H9 (cell line): ENCODE measurements around the gene LLGL2. TPM values are rescaled to one million over a fixed set of nuclear protein-coding genes. Genes with fewer than 3 reads are reported as not detected.

Experiments used
- DNase-seq: peaks from one replicate; pipeline ENCODE4 v3.0.0-alpha.2; 2017
- H2AFZ ChIP-seq: one replicate; pipeline ENCODE4 v1.6.1; 2013; ENCODE audit warnings: mild to moderate bottlenecking, low read length, control low read depth, moderate library complexity
- H2AK5ac ChIP-seq: 2 replicates; pipeline ENCODE4 v1.6.1; 2013; ENCODE audit warnings: low read length, control low read depth, mixed read lengths; ENCODE audit not compliant: insufficient read length
- H2BK120ac ChIP-seq: one replicate; pipeline ENCODE4 v1.6.1; 2013; ENCODE audit warnings: low read depth, mild to moderate bottlenecking, low read length, control low read depth, inconsistent platforms; ENCODE audit not compliant: poor library complexity, severe bottlenecking
- H2BK12ac ChIP-seq: 2 replicates; pipeline ENCODE4 v1.6.1; 2013; ENCODE audit warnings: low read length, control low read depth, mixed read lengths, low read depth; ENCODE audit not compliant: insufficient read length
- H2BK15ac ChIP-seq: 2 replicates; pipeline ENCODE4 v1.6.1; 2013; ENCODE audit warnings: low read depth, low read length, control low read depth
- H2BK20ac ChIP-seq: one replicate; pipeline ENCODE4 v1.6.1; 2013; ENCODE audit warnings: low read depth, mild to moderate bottlenecking, low read length, control low read depth, inconsistent platforms; ENCODE audit not compliant: poor library complexity, severe bottlenecking
- H2BK5ac ChIP-seq: 2 replicates; pipeline ENCODE4 v1.6.1; 2013; ENCODE audit warnings: low read length, control low read depth, mixed read lengths; ENCODE audit not compliant: insufficient read length
- H3K14ac ChIP-seq: 2 replicates; pipeline ENCODE4 v1.6.1; 2013; ENCODE audit warnings: low read length, control low read depth; ENCODE audit not compliant: insufficient read depth
- H3K18ac ChIP-seq: 2 replicates; pipeline ENCODE4 v1.6.1; 2013; ENCODE audit warnings: low read depth, mild to moderate bottlenecking, mixed read lengths, low read length, control low read depth; ENCODE audit not compliant: insufficient read length
- H3K23ac ChIP-seq: 2 replicates; pipeline ENCODE4 v1.6.1; 2013; ENCODE audit warnings: low read length, control low read depth, mixed read lengths, low read depth; ENCODE audit not compliant: insufficient read length
- H3K23me2 ChIP-seq: 2 replicates; pipeline ENCODE4 v1.6.1; 2013; ENCODE audit warnings: low read depth, mild to moderate bottlenecking, mixed read lengths, low read length, control low read depth; ENCODE audit not compliant: insufficient read length, poor library complexity, severe bottlenecking
- H3K27ac ChIP-seq: 2 replicates; pipeline ENCODE4 v1.5.1; 2013; ENCODE audit warnings: low read length, control low read depth, mixed read lengths, low read depth; ENCODE audit not compliant: insufficient read length
- H3K27me3 ChIP-seq: 2 replicates; pipeline ENCODE4 v1.6.1; 2013; ENCODE audit warnings: low read length, control low read depth, inconsistent platforms; ENCODE audit not compliant: insufficient read depth
- H3K4ac ChIP-seq: 2 replicates; pipeline ENCODE4 v1.6.1; 2013; ENCODE audit warnings: low read depth, mild to moderate bottlenecking, control low read depth, inconsistent platforms, low read length, moderate library complexity
- H3K4me1 ChIP-seq: 2 replicates; pipeline ENCODE4 v1.6.1; 2013; ENCODE audit warnings: low read length, control low read depth, inconsistent platforms; ENCODE audit not compliant: insufficient read depth
- H3K4me2 ChIP-seq: 2 replicates; pipeline ENCODE4 v1.6.1; 2013; ENCODE audit warnings: low read length, control low read depth, mixed read lengths; ENCODE audit not compliant: insufficient read length, insufficient read depth
- H3K56ac ChIP-seq: 2 replicates; pipeline ENCODE4 v1.6.1; 2013; ENCODE audit warnings: low read depth, mild to moderate bottlenecking, mixed read lengths, low read length, control low read depth; ENCODE audit not compliant: insufficient read length
- H3K79me1 ChIP-seq: 2 replicates; pipeline ENCODE4 v1.6.1; 2013; ENCODE audit warnings: low read depth, mild to moderate bottlenecking, moderate library complexity, low read length, control low read depth, inconsistent platforms; ENCODE audit not compliant: insufficient read depth, poor library complexity, severe bottlenecking
- H3K79me2 ChIP-seq: 2 replicates; pipeline ENCODE4 v1.6.1; 2013; ENCODE audit warnings: low read length, control low read depth, inconsistent platforms; ENCODE audit not compliant: insufficient read depth
- H3K9ac ChIP-seq: 2 replicates; pipeline ENCODE4 v1.6.1; 2013; ENCODE audit warnings: low read length, control low read depth, mixed read lengths; ENCODE audit not compliant: insufficient read length; ENCODE audit errors: extremely low read depth
- H3K9me3 ChIP-seq: one replicate; pipeline ENCODE4 v1.6.1; 2013; ENCODE audit warnings: low read depth, low read length, inconsistent platforms; ENCODE audit not compliant: control insufficient read depth
- H3T11ph ChIP-seq: one replicate; pipeline ENCODE4 v1.6.1; 2013; ENCODE audit warnings: mild to moderate bottlenecking, low read length, control low read depth, inconsistent platforms
- H4K20me1 ChIP-seq: one replicate; pipeline ENCODE4 v1.6.1; 2013; ENCODE audit not compliant: control insufficient read depth, insufficient read length, insufficient read depth
- H4K5ac ChIP-seq: 2 replicates; pipeline ENCODE4 v1.6.1; 2013; ENCODE audit warnings: low read depth, mild to moderate bottlenecking, mixed read lengths, low read length, control low read depth; ENCODE audit not compliant: insufficient read length
- H4K8ac ChIP-seq: replicated peaks from 2 replicates; pipeline ENCODE4 v1.6.1; 2013; ENCODE audit warnings: low read length, control low read depth, mixed read lengths, low read depth; ENCODE audit not compliant: insufficient read length
- H4K91ac ChIP-seq: 2 replicates; pipeline ENCODE4 v1.6.1; 2013; ENCODE audit warnings: low read depth, mild to moderate bottlenecking, moderate library complexity, mixed read lengths, low read length, control low read depth; ENCODE audit not compliant: insufficient read length
- H3K27ac Mint-ChIP-seq, 3 experiments: 2 replicates in 2 of 3; 3 replicates in 1 of 3; pipeline ENCODE4 v1.8.0; 2020 to 2021; ENCODE audit warnings: mixed read lengths in 3 of 3, mild to moderate bottlenecking in 1 of 3, moderate library complexity in 1 of 3
- H3K27me3 Mint-ChIP-seq: 2 replicates; pipeline ENCODE4 v1.8.0; 2021; ENCODE audit warnings: low read depth, mild to moderate bottlenecking, moderate library complexity, mixed read lengths
- H3K36me3 Mint-ChIP-seq, 3 experiments: 2 replicates in 2 of 3; 3 replicates in 1 of 3; pipeline ENCODE4 v1.8.0; 2020 to 2021; ENCODE audit warnings: low read depth in 3 of 3, mixed read lengths in 3 of 3; ENCODE audit not compliant: insufficient read depth in 1 of 3
- H3K4me1 Mint-ChIP-seq, 2 experiments: 2 replicates each; pipeline ENCODE4 v1.8.0; 2020; ENCODE audit warnings: mixed read lengths in 2 of 2
- H3K4me3 Mint-ChIP-seq, 2 experiments: 2 replicates in 1 of 2; 3 replicates in 1 of 2; pipeline ENCODE4 v1.8.0; 2020 to 2021; ENCODE audit warnings: mild to moderate bottlenecking in 2 of 2, mixed read lengths in 2 of 2, moderate library complexity in 1 of 2
- H3K9me3 Mint-ChIP-seq, 2 experiments: 2 replicates in 1 of 2; 3 replicates in 1 of 2; pipeline ENCODE4 v1.8.0; 2020; ENCODE audit warnings: mild to moderate bottlenecking in 2 of 2, mixed read lengths in 2 of 2, moderate library complexity in 1 of 2
- WGBS: extraction: QIAGEN DNeasy Blood & Tissue Kit; methylation state at CpG from one replicate; pipeline ENCODE4 v1.1.7; 2013; ENCODE audit warnings: missing lambda C conversion rate, low lambda C conversion rate, mixed read lengths; ENCODE audit not compliant: insufficient read length; ENCODE audit errors: extremely low coverage; 5-methylcytosine and 5-hydroxymethylcytosine counted together
- total RNA-seq: library from RNA; stranded (reverse); gene quantifications from 2 replicates; pipeline ENCODE4 v1.2.1, GENCODE V29; 2021
- TF ChIP-seq, protein P1 (sequence below): fragments of 200-600 bp; sonication (generic); conservative IDR thresholded peaks from 3 replicates; pipeline ENCODE4 v1.8.0; 2021; ENCODE audit warnings: antibody characterized with exemption, mild to moderate bottlenecking

LLGL2 gene
- total RNA-seq, 1 experiment from 2014 or later: 90.4 TPM

DNA sequence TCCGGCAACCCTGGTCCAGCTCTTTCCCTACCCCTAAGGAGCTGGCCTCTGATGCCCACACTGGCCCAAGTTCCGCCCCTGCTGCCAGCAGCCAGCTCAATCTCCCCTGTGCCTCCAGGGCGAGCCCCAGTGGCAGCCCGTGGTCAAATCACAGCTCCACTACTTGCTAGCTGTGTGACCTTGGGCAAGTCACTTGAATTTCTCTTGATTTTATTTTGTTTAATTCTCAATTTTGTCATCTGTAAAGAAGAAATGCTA, 20.4 kb upstream of the LLGL2 start:
- H4K8ac ChIP-seq: no peak overlapping the region
- no peak overlapping the region for H3K9ac ChIP-seq
- TF ChIP-seq, protein P1, sequence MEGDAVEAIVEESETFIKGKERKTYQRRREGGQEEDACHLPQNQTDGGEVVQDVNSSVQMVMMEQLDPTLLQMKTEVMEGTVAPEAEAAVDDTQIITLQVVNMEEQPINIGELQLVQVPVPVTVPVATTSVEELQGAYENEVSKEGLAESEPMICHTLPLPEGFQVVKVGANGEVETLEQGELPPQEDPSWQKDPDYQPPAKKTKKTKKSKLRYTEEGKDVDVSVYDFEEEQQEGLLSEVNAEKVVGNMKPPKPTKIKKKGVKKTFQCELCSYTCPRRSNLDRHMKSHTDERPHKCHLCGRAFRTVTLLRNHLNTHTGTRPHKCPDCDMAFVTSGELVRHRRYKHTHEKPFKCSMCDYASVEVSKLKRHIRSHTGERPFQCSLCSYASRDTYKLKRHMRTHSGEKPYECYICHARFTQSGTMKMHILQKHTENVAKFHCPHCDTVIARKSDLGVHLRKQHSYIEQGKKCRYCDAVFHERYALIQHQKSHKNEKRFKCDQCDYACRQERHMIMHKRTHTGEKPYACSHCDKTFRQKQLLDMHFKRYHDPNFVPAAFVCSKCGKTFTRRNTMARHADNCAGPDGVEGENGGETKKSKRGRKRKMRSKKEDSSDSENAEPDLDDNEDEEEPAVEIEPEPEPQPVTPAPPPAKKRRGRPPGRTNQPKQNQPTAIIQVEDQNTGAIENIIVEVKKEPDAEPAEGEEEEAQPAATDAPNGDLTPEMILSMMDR: no peak
- no peak overlapping the region for H4K91ac ChIP-seq
- no peaks in the 10 kb centered on the region for H3K9me3 ChIP-seq
- no peak overlapping the region for H2BK5ac ChIP-seq
- no peaks in the 10 kb centered on the region for H3K79me1 ChIP-seq
- no peak overlapping the region for H3K56ac ChIP-seq
- H2BK120ac ChIP-seq: no peak overlapping the region
- H3K4me2 ChIP-seq: no peak overlapping the region
- DNase-seq: no peak
- no peaks in the 10 kb centered on the region for H3K79me2 ChIP-seq
- WGBS: no CpG with 5 or more reads among the region's 4 CpGs
- Mint-ChIP-seq H3K4me3 (no peak overlapping the region; a peak in 1 of 5 replicates), H3K27me3 (no peaks in the 10 kb centered on the region), H3K36me3 (peaks cover 0 to 39% (median 27%) of the 10 kb centered on the region in 3 experiments; a peak in 5 of 7 replicates), H3K4me1 (no peaks in the 10 kb centered on the region), H3K27ac (no peak overlapping the region), H3K9me3 (no peaks in the 10 kb centered on the region)
- no peaks in the 10 kb centered on the region for H3K4me1 ChIP-seq
- H2AFZ ChIP-seq: no peak overlapping the region
- H3K27me3 ChIP-seq: no peaks in the 10 kb centered on the region
- H3K4ac ChIP-seq: no peak overlapping the region
- H2AK5ac ChIP-seq: no peak overlapping the region
- H2BK12ac ChIP-seq: no peak overlapping the region
- no peak overlapping the region for H3T11ph ChIP-seq
- H2BK20ac ChIP-seq: no peak overlapping the region
- H3K18ac ChIP-seq: no peak overlapping the region
- no peak overlapping the region for H4K5ac ChIP-seq
- no peak overlapping the region for H3K27ac ChIP-seq
- no peaks in the 10 kb centered on the region for H3K23me2 ChIP-seq
- no peak overlapping the region for H3K14ac ChIP-seq
- no peak overlapping the region for H3K23ac ChIP-seq
- no peak overlapping the region for H2BK15ac ChIP-seq
- no peaks in the 10 kb centered on the region for H4K20me1 ChIP-seq
